A549 (cell line): Measurements from ENCODE around the gene CREB5. TPM values are rescaled to one million over a fixed set of nuclear protein-coding genes. Genes with fewer than 3 reads are reported as not detected.

Source experiments
- ATAC-seq, 2 experiments: fragments of 200-7000 bp in 1 of 2; fragments of >200 bp in 1 of 2; cut with Nextera tagmentation in 1 of 2; cut with Tn5 transposase in 1 of 2; 3 replicates each; pipeline versions ENCODE4 v1.8.0 to v1.9.1; 2018 to 2020; ENCODE audit warnings: mild to moderate bottlenecking in 1 of 2, moderate library complexity in 1 of 2
- CTCF ChIA-PET: fragments of 300-600 bp; sonication (Branson Sonifier 250); formaldehyde crosslinking; extraction: SDS; loops from one replicate; lab custom pipeline; 2021; ENCODE audit warnings: antibody characterized with exemption, inconsistent platforms; lab: Yijun Ruan, JAX
- POLR2A ChIA-PET: fragments of 350-600 bp; formaldehyde crosslinking; extraction: SDS; loops from one replicate; lab custom pipeline; 2021; ENCODE audit warnings: antibody characterized with exemption, inconsistent platforms; lab: Yijun Ruan, JAX
- DNase-seq, 2 experiments: peaks; one replicate each; pipeline versions ENCODE4 v3.0.0 to v3.0.0-alpha.2; 2011 to 2016; ENCODE audit warnings: low read depth in 1 of 2, low spot score in 1 of 2
- FAIRE-seq: peaks from 2 replicates; lab custom pipeline; 2011; peaks lifted over from hg19 to GRCh38; lab: Jason Lieb, UNC
- H3K27ac ChIP-seq, 2 experiments: fragments of >200 bp; sonication (Bioruptor Twin); formaldehyde crosslinking; 3 replicates each; pipeline ENCODE4 v1.5.1; 2016 to 2017
- H3K4me1 ChIP-seq: fragments of >200 bp; sonication (Bioruptor Twin); formaldehyde crosslinking; 3 replicates; pipeline ENCODE4 v1.6.1; 2016
- H3K4me2 ChIP-seq: fragments of >200 bp; sonication (Bioruptor Twin); formaldehyde crosslinking; 3 replicates; pipeline ENCODE4 v1.6.1; 2016
- H3K4me3 ChIP-seq: fragments of >200 bp; sonication (Bioruptor Twin); formaldehyde crosslinking; 3 replicates; pipeline ENCODE4 v1.5.1; 2016
- H3K9me3 ChIP-seq: fragments of >200 bp; sonication (Bioruptor Twin); formaldehyde crosslinking; 3 replicates; pipeline ENCODE4 v1.6.1; 2016
- CBX2 ChIP-seq: fragments of 200-600 bp; sonication (generic); IDR thresholded peaks from 2 replicates; pipeline ENCODE4 v1.6.1; 2016; ENCODE audit warnings: low read depth, mild to moderate bottlenecking, borderline replicate concordance
- CBX8 ChIP-seq: fragments of 200-600 bp; sonication (generic); IDR thresholded peaks from 2 replicates; pipeline ENCODE4 v1.6.1; 2016
- EP300 ChIP-seq, 2 experiments: fragments of >200 bp; sonication (Bioruptor Twin); formaldehyde crosslinking; IDR thresholded peaks; 2 replicates in 1 of 2; 3 replicates in 1 of 2; pipeline ENCODE4 v1.6.1; 2016 to 2017
- HDAC2 ChIP-seq: fragments of 200-600 bp; sonication (generic); IDR thresholded peaks from 2 replicates; pipeline ENCODE4 v1.6.1; 2016
- HOXB5 ChIP-seq: fragments of 250-450 bp; sonication (Bioruptor Pico); IDR thresholded peaks from 2 replicates; pipeline ENCODE4 v1.5.0; 2020; ENCODE audit warnings: mild to moderate bottlenecking, moderate library complexity
- MAX ChIP-seq: IDR thresholded peaks from 2 replicates; pipeline ENCODE4 v1.6.1; 2012
- MAZ ChIP-seq: fragments of 150-350 bp; IDR thresholded peaks from 2 replicates; pipeline ENCODE4 v1.6.1; 2014; ENCODE audit warnings: antibody characterized with exemption, low read depth, low read length, borderline replicate concordance
- NR3C1 ChIP-seq: fragments of >200 bp; sonication (Bioruptor Twin); formaldehyde crosslinking; IDR thresholded peaks from 3 replicates; pipeline ENCODE4 v1.6.1; 2017
- POLR2AphosphoS2 ChIP-seq: conservative IDR thresholded peaks from 2 replicates; pipeline ENCODE4 v1.6.1; 2012; ENCODE audit warnings: low read length, improper control_type of control experiment, inconsistent platforms
- RARB ChIP-seq: fragments of 250-450 bp; sonication (Bioruptor Pico); IDR thresholded peaks from 2 replicates; pipeline ENCODE4 v1.8.0; 2021; ENCODE audit warnings: mild to moderate bottlenecking, moderate library complexity
- RCOR1 ChIP-seq: fragments of 150-350 bp; IDR thresholded peaks from 2 replicates; pipeline ENCODE4 v1.6.1; 2014; ENCODE audit warnings: antibody characterized with exemption, low read length, low read depth
- SMC3 ChIP-seq: fragments of >200 bp; sonication (Bioruptor Twin); formaldehyde crosslinking; IDR thresholded peaks from 3 replicates; pipeline ENCODE4 v1.6.1; 2018; ENCODE audit warnings: inconsistent platforms
- SREBF2 ChIP-seq: fragments of 450-650 bp; IDR thresholded peaks from 2 replicates; pipeline ENCODE4 v1.6.1; 2014; ENCODE audit warnings: mild to moderate bottlenecking, moderate library complexity
- TFCP2L1 ChIP-seq: fragments of 250-450 bp; sonication (Bioruptor Pico); IDR thresholded peaks from 2 replicates; pipeline ENCODE4 v1.5.0; 2021; ENCODE audit warnings: mild to moderate bottlenecking
- ZC3H11A ChIP-seq: fragments of 450-650 bp; IDR thresholded peaks from 2 replicates; pipeline ENCODE4 v1.6.1; 2014; ENCODE audit warnings: antibody characterized with exemption, mild to moderate bottlenecking
- ZFP36 ChIP-seq: fragments of 450-650 bp; IDR thresholded peaks from 2 replicates; pipeline ENCODE4 v1.6.1; 2014; ENCODE audit warnings: borderline replicate concordance; ENCODE audit not compliant: partially characterized antibody
- WGBS: methylation state at CpG from one replicate; pipeline ENCODE4 v1.1.6; 2017; ENCODE audit errors: missing lambda C conversion rate; 5-methylcytosine and 5-hydroxymethylcytosine counted together
- polyA plus RNA-seq, 4 experiments: library from polyadenylated mRNA; depleted of rRNA in 3 of 4; stranded (reverse); fragments of >200 nt; fragmentation: RNase III in 1 of 4; extraction: RNeasy Plus Mini Kit Qiagen cat#74134 plus additional on column Dnase treatment in 1 of 4; gene quantifications; 2 replicates in 3 of 4; 3 replicates in 1 of 4; pipeline ENCODE4 v1.2.3, GENCODE V29; 2011 to 2017
- TF ChIP-seq, protein P1 (sequence below): fragments of 250-450 bp; sonication (Bioruptor Pico); IDR thresholded peaks from 2 replicates; pipeline ENCODE4 v1.5.0; 2020; ENCODE audit warnings: low read depth, mild to moderate bottlenecking, moderate library complexity
- TF ChIP-seq, protein P2 (sequence below): fragments of 200-600 bp; sonication (generic); IDR thresholded peaks from 2 replicates; pipeline ENCODE4 v1.6.1; 2016; ENCODE audit warnings: antibody characterized with exemption, mild to moderate bottlenecking, moderate library complexity
- TF ChIP-seq, protein P3 (sequence below): fragments of 150-350 bp; IDR thresholded peaks from 2 replicates; pipeline ENCODE4 v1.6.1; 2014; ENCODE audit warnings: low read depth, mild to moderate bottlenecking, low read length

CREB5 gene
- polyA plus RNA-seq, 2 of the 4 experiments (the other 2 are of a cell fraction), result 0.61 to 1.5 TPM

- ATAC-seq (no peak), FAIRE-seq (no peak), DNase-seq (no peak)
- ChIA-PET POLR2A (no interaction called here), CTCF (interaction anchor here (0.8 to 1.5 kb wide), 2 partner anchors 13 to 233 kb away, joined by 3 read pairs; no protein-coding TSS in a partner anchor)
- Histone ChIP-seq H3K9me3 (no peaks in the 10 kb centered on the region), H3K4me1 (no peaks in the 10 kb centered on the region), H3K27ac (no peak overlapping the region), H3K4me2 (no peak overlapping the region), H3K4me3 (no peak overlapping the region)
- 31% methylated on average over 9 of the region's 9 CpGs for WGBS
- TF ChIP-seq HOXB5 (CRISPR knock-in tag) (no peak), CBX8 (no peak), TFCP2L1 (CRISPR knock-in tag) (no peak), POLR2AphosphoS2 (no peak), SREBF2 (no peak), MAZ (no peak), SMC3 (no peak), CBX2 (no peak), ZFP36 (no peak), NR3C1 (no peak), HDAC2 (no peak), ZC3H11A (no peak), RCOR1 (no peak), MAX (no peak)
- TF ChIP-seq, protein P1, sequence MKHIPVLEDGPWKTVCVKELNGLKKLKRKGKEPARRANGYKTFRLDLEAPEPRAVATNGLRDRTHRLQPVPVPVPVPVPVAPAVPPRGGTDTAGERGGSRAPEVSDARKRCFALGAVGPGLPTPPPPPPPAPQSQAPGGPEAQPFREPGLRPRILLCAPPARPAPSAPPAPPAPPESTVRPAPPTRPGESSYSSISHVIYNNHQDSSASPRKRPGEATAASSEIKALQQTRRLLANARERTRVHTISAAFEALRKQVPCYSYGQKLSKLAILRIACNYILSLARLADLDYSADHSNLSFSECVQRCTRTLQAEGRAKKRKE (CRISPR knock-in tag), result no peak
- TF ChIP-seq, protein P2, sequence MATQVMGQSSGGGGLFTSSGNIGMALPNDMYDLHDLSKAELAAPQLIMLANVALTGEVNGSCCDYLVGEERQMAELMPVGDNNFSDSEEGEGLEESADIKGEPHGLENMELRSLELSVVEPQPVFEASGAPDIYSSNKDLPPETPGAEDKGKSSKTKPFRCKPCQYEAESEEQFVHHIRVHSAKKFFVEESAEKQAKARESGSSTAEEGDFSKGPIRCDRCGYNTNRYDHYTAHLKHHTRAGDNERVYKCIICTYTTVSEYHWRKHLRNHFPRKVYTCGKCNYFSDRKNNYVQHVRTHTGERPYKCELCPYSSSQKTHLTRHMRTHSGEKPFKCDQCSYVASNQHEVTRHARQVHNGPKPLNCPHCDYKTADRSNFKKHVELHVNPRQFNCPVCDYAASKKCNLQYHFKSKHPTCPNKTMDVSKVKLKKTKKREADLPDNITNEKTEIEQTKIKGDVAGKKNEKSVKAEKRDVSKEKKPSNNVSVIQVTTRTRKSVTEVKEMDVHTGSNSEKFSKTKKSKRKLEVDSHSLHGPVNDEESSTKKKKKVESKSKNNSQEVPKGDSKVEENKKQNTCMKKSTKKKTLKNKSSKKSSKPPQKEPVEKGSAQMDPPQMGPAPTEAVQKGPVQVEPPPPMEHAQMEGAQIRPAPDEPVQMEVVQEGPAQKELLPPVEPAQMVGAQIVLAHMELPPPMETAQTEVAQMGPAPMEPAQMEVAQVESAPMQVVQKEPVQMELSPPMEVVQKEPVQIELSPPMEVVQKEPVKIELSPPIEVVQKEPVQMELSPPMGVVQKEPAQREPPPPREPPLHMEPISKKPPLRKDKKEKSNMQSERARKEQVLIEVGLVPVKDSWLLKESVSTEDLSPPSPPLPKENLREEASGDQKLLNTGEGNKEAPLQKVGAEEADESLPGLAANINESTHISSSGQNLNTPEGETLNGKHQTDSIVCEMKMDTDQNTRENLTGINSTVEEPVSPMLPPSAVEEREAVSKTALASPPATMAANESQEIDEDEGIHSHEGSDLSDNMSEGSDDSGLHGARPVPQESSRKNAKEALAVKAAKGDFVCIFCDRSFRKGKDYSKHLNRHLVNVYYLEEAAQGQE, result no peak
- TF ChIP-seq, protein P3, sequence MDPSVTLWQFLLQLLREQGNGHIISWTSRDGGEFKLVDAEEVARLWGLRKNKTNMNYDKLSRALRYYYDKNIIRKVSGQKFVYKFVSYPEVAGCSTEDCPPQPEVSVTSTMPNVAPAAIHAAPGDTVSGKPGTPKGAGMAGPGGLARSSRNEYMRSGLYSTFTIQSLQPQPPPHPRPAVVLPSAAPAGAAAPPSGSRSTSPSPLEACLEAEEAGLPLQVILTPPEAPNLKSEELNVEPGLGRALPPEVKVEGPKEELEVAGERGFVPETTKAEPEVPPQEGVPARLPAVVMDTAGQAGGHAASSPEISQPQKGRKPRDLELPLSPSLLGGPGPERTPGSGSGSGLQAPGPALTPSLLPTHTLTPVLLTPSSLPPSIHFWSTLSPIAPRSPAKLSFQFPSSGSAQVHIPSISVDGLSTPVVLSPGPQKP, result no peak
Observed at GRCh38 chr7:28520074-28521015, 108.0 kb downstream of the CREB5 start.

DNA sequence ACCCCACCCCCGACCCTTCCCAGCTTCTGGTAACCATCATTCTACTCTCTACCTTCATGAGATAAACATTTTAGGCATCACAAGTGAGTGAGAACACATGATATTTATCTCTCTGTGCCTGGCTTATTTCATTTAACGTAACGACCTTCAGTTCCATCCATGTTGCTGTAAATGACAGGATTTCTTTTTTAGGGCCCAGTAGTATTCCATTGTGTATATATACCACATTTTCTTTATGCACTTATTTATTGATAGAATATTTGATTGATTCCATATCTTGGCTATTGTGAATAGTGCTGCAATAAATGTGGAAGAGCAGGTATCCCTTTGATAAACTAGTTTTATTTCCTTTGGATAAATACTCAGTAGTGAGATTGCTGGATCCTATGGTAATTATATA is 112.7 kb downstream of the CREB5 start:
- no peaks in the 10 kb centered on the region for H3K4me1 ChIP-seq
- ATAC-seq (no peak), FAIRE-seq (no peak), DNase-seq (no peak)
- TF ChIP-seq POLR2AphosphoS2 (no peak), EP300 (IDR thresholded peaks at IDR 0.05) (no peak), RARB (no peak)
- no peaks in the 10 kb centered on the region for H3K9me3 ChIP-seq
- H3K4me3 ChIP-seq, result no peak overlapping the region
- POLR2A ChIA-PET, result no interaction called here
- 20% methylated on average over 3 of the region's 3 CpGs for WGBS
- H3K4me2 ChIP-seq, result no peak overlapping the region
- CTCF ChIA-PET, result interaction anchor here (1.2 to 1.5 kb wide), 2 partner anchors 12 to 113 kb away, joined by 3 to 4 read pairs; partner anchors contain the start of gene CREB5
- no peak overlapping the region for H3K27ac ChIP-seq
